Ascending aorta (tissue), 2 donors: ENCODE measurements around the gene HTR5A. TPM values are rescaled to one million over a fixed set of nuclear protein-coding genes. Genes with fewer than 3 reads are reported as not detected.

ENCODE experiments used
- DNase-seq, 2 donors: peaks; one replicate each; pipeline ENCODE4 v3.0.0-alpha.2; 2019; ENCODE audit warnings: low spot score in 2 of 2
- H3K27ac ChIP-seq, 2 donors: fragments of 200-600 bp; sonication (generic); one replicate each; pipeline ENCODE4 v1.5.1; 2016 to 2017; ENCODE audit warnings: mild to moderate bottlenecking in 1 of 2
- H3K27me3 ChIP-seq: fragments of 200-600 bp; sonication (generic); one replicate; pipeline ENCODE4 v1.5.1; 2017
- H3K36me3 ChIP-seq, 2 donors: fragments of 200-600 bp; sonication (generic); one replicate each; pipeline ENCODE4 v1.5.1; 2016
- H3K4me1 ChIP-seq, 2 donors: fragments of 200-600 bp; sonication (generic); one replicate each; pipeline ENCODE4 v1.5.1; 2016 to 2017; ENCODE audit warnings: mild to moderate bottlenecking in 1 of 2
- H3K4me3 ChIP-seq, 2 donors: fragments of 200-600 bp; sonication (generic); one replicate each; pipeline ENCODE4 v1.5.1; 2016 to 2017; ENCODE audit warnings: mild to moderate bottlenecking in 1 of 2
- H3K9me3 ChIP-seq, 2 donors: fragments of 200-600 bp; sonication (generic); one replicate each; pipeline ENCODE4 v1.5.1; 2016
- intact Hi-C: fragments of 100-400 bp; cut with DNase I; formaldehyde crosslinking; loops from one replicate; pipeline ENCODE4 v1.15.1; 2023
- total RNA-seq: library from RNA; depleted of rRNA; stranded (reverse); fragments of >200 nt; gene quantifications from one replicate; pipeline ENCODE4 v1.1.0, GENCODE V29; 2016
- TF ChIP-seq, protein P1 (sequence below), 3 experiments: fragments of 200-600 bp in 2 of 3; fragments of 450-650 bp in 1 of 3; sonication (generic) in 2 of 3; IDR thresholded peaks; one replicate each; pipeline ENCODE4 v1.5.1; 2016 to 2019; ENCODE audit warnings: antibody characterized with exemption in 3 of 3, mild to moderate bottlenecking in 1 of 3, moderate library complexity in 1 of 3

HTR5A gene
- total RNA-seq, 1 donor from 2014 or later: not detected

GRCh38 chr7:155057076-155057475 is 13.0 kb upstream of the HTR5A start:
- no peak overlapping the region for H3K4me3 ChIP-seq
- no peaks in the 10 kb centered on the region for H3K4me1 ChIP-seq
- no peaks in the 10 kb centered on the region for H3K27me3 ChIP-seq
- no peak for DNase-seq
- TF ChIP-seq, protein P1, sequence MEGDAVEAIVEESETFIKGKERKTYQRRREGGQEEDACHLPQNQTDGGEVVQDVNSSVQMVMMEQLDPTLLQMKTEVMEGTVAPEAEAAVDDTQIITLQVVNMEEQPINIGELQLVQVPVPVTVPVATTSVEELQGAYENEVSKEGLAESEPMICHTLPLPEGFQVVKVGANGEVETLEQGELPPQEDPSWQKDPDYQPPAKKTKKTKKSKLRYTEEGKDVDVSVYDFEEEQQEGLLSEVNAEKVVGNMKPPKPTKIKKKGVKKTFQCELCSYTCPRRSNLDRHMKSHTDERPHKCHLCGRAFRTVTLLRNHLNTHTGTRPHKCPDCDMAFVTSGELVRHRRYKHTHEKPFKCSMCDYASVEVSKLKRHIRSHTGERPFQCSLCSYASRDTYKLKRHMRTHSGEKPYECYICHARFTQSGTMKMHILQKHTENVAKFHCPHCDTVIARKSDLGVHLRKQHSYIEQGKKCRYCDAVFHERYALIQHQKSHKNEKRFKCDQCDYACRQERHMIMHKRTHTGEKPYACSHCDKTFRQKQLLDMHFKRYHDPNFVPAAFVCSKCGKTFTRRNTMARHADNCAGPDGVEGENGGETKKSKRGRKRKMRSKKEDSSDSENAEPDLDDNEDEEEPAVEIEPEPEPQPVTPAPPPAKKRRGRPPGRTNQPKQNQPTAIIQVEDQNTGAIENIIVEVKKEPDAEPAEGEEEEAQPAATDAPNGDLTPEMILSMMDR (IDR thresholded peaks at IDR 0.05): no peak
- no peak overlapping the region for H3K27ac ChIP-seq
- H3K9me3 ChIP-seq: no peaks in the 10 kb centered on the region
- H3K36me3 ChIP-seq: no peaks in the 10 kb centered on the region
- intact Hi-C loops: no loop called here

DNA sequence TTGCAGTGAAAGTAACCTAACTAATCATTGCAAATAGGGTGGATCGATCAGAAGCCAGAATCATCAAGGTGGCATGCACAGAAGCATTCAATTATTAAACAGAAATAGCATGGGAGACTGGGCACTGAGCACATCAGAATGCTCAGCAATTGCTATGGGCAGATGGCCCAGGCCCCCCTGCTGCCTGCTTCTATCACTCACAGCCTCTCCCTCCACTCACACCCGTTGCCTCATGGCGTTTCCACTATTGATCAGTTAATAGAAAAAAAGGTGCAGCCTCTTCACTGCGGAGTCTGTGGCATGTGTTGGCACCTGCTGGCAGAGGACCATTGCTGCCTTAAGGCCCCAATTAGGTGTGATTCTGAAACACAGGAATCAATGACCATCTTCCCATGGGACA is 11.2 kb upstream of the HTR5A start:
- H3K4me3 ChIP-seq: no peak overlapping the region
- H3K9me3 ChIP-seq: no peaks in the 10 kb centered on the region
- no peaks in the 10 kb centered on the region for H3K4me1 ChIP-seq
- TF ChIP-seq, protein P1 (IDR thresholded peaks at IDR 0.05): no peak
- intact Hi-C loops: no loop called here
- H3K27me3 ChIP-seq: no peaks in the 10 kb centered on the region
- H3K36me3 ChIP-seq: no peaks in the 10 kb centered on the region
- no peak overlapping the region for H3K27ac ChIP-seq
- DNase-seq: no peak

GRCh38 chr7:155059703-155060102 is 10.4 kb upstream of the HTR5A start:
- H3K27me3 ChIP-seq: no peaks in the 10 kb centered on the region
- H3K9me3 ChIP-seq: no peaks in the 10 kb centered on the region
- intact Hi-C loops: no loop called here
- TF ChIP-seq, protein P1 (IDR thresholded peaks at IDR 0.05): no peak
- no peak overlapping the region for H3K4me3 ChIP-seq
- no peak for DNase-seq
- no peaks in the 10 kb centered on the region for H3K4me1 ChIP-seq
- no peak overlapping the region for H3K27ac ChIP-seq
- no peaks in the 10 kb centered on the region for H3K36me3 ChIP-seq

- Histone ChIP-seq H3K27ac (no peak overlapping the region), H3K36me3 (no peaks in the 10 kb centered on the region), H3K4me1 (no peaks in the 10 kb centered on the region), H3K27me3 (no peaks in the 10 kb centered on the region), H3K4me3 (no peak overlapping the region), H3K9me3 (no peaks in the 10 kb centered on the region)
- no peak for DNase-seq
- TF ChIP-seq, protein P1 (IDR thresholded peaks at IDR 0.05): no peak
- intact Hi-C loops: no loop called here
These were observed 7.7 kb upstream of the HTR5A start for GRCh38 chr7:155062411-155062810.

DNA sequence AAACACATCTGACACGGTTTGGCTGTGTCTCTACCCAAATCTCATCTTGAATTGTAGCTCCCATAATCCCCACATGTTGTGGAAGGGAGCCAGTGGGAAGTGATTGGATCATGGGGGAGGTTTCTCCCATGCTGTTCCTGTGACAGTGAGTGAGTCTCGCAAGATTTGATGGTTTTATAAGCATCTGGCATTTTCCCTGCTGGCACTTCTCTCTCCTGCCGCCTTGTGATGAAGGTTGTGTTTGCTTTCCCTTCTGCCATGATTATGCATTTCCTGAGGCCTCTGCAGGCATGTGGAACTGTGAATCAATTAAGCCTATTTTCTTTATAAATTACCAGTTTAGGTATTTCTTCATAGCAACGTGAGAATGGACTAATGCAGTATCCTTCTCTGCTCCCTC is 5.9 kb upstream of the HTR5A start:
- Histone ChIP-seq H3K27me3 (no peaks in the 10 kb centered on the region), H3K27ac (no peak overlapping the region), H3K4me1 (no peaks in the 10 kb centered on the region), H3K4me3 (no peak overlapping the region), H3K36me3 (no peaks in the 10 kb centered on the region), H3K9me3 (no peaks in the 10 kb centered on the region)
- TF ChIP-seq, protein P1 (IDR thresholded peaks at IDR 0.05): no peak
- no peak for DNase-seq
- intact Hi-C loops: no loop called here

GRCh38 chr7:155066417-155066950 is 3.6 kb upstream of the HTR5A start:
- TF ChIP-seq, protein P1 (IDR thresholded peaks at IDR 0.05): no peak
- no peak for DNase-seq
- intact Hi-C loops: no loop called here

More at GRCh38 chr7:155066417-155066950, 3.6 kb upstream of the HTR5A start:
- Histone ChIP-seq H3K27me3 (no peaks in the 10 kb centered on the region), H3K9me3 (no peaks in the 10 kb centered on the region), H3K4me1 (no peaks in the 10 kb centered on the region), H3K27ac (no peak overlapping the region), H3K36me3 (no peaks in the 10 kb centered on the region), H3K4me3 (no peak overlapping the region)
